HK-2 (cell line): Measurements from ENCODE around the gene HAND1.
A peak's percentile ranks its signal among the peaks of the same experiment; 100 is the strongest.

Experiments
- DNase-seq: peaks from one replicate; pipeline ENCODE4 v3.0.0-alpha.2; 2018; ENCODE audit not compliant: unreplicated experiment

The HAND1 gene

GRCh38 chr5:154478752-154479159, 729 bp upstream of the HAND1 start:
- DNase-seq = no peak

- peak; percentile 6 for DNase-seq
Observed at GRCh38 chr5:154477382-154478223, 424 bp downstream of the HAND1 start.

- no peak for DNase-seq
Observed at GRCh38 chr5:154476354-154477205, 1.4 kb downstream of the HAND1 start.

DNA sequence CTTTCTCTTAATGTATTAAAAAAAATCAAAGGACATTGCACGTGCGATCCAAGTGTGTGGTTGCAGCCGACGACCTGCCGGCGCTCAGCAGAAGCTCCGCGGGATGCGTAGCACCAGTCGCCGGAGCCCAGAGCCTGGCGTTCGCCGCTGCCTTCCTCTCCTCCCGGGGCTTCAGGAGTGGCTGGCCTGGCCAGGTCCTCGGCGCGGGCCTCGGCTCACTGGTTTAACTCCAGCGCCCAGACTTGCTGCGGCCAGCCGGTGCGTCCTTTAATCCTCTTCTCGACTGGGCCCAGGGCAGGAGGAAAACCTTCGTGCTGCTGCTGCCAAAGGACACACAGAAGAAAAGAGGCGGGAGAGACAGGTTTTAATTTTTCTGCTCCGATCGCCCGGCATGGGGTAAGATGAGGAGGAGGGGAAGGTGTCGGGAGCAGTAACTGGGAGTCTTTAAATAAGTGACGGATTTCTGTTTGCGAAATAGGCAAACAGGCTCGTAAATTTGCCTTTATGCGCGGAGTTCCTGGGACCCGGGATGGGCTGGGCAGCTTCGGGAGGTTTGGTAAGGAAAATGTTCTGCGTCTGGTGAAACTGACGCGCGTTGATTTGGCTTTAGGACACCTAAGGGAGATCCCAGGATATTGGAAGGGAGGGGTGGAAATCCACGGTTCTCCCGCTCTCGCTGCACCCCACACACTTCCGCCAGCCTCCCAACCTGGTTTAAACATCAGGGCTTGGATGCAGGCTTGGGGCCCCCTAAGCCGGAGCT, 2.3 kb downstream of the HAND1 start:
- no peak for DNase-seq

DNA sequence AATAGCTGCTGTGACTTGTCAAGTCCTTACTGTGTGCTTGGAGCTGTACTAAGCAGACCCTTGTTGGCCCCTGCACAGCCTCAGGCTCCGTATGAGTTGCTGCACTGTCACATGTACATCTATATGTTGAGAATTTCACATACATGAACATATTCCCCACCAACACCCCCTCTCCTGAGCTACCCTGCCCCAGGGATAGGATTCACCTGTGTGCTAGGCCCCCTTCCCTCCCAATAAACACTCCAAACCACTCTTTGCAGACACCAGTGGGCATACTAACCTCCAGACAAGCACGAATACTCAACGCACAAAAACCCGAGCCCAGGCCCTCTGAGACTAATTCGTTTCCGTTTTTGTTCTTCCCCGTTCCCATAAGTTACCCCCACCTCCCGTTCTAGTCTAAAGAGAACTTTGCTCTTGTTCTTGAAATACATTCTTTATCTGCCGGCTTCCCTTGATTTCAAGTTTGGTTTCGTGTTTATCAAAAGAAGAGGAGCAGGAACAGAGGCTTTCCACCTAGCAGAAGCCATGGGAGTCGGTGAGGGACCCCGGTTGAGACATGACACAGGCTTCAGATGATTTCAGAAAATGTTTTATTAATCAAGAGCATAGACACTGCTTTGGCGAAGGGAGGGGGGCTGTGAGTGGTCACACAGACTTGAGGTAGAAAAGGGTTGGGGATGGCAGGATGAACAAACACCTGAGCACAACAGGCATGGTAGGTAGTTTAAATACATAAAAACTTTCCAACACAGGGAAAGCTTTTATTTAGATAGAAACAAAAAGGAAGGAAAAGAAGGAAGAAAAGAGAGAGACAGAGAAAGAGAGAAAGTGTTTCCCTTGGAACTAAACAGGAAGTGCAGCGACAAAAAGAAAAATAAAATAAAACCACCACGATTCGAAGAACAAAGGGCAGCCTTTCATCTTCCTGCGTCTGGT, 3.4 kb downstream of the HAND1 start:
- no peak for DNase-seq

- no peak for DNase-seq
Observed at GRCh38 chr5:154473581-154474283, 4.3 kb downstream of the HAND1 start.

DNA sequence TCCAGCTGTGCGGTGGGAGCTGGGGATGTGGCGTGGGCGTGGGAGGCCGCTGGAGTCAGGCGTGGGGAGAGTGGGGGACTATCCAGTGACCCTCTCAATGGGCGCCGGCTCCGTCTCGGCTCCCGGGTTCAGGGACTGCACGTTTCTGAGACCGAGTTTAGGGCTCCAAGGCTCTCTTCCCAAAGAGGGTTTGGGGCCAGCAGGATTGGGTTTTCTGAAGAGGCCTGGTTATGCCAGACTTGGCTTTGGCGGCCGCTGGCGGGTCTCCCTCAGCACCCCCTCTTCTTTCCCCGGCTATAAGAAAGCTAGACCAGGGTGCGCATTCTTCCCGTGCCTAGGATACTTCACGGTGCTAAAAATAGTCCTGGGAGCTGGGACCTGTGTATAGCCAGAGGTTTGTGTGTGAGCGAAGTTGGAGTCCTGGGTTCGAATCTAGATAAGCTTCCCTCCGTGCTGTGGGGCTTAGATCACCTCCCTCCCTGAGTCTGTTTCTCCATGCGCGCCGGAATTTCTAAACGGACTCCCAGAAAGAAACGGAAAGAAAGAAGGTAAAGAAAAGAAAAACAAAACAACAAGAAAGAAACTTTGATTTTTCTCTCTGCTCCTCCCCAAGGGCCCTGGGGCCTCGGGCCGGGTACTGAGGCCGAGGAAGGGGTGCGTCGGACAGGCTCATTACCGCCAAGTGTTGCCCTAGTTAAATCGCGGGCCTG, 5.0 kb downstream of the HAND1 start:
- no peak for DNase-seq

DNA sequence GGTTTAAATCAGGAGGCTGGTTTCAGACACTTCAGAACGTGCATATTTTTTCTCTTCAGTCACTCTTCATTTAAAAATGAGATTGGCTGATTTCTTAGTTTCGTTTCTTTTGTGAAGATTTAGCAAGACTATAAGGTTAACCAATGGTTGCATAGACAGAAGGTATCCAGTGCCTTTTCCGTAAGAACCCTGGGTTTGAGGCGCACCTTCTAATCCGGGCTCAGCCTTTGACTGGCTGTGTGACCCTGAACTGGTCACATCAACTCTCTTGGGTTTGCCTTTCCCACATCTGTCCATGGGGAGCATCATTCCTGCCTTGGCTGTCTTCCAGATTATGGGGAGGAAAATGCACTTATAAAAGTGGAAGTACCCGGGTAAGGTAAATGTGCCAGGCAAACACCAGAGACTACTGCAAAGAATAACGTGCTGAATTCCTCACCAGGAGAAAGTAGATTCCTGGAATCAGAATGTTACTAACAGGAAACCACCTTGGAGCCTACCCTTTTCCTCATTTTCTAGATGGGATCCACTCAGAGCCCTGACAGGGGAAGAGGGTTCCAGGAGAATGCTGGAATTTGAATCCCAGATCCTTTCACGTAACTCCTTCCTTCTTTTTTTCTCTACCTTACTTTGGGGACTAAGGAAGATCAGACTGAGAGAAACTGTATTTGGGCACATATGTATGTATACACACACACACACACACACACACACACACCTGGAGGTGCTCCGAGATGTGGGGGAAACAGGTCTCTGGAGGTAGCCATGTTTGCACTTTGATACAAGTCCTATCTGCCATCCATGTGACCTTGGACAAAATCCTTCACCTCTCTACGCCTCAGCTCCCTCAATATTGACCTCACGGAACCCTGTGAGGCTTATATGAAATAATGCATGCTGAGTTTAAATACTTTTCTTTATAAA, 6.8 kb downstream of the HAND1 start:
- DNase-seq = no peak

DNA sequence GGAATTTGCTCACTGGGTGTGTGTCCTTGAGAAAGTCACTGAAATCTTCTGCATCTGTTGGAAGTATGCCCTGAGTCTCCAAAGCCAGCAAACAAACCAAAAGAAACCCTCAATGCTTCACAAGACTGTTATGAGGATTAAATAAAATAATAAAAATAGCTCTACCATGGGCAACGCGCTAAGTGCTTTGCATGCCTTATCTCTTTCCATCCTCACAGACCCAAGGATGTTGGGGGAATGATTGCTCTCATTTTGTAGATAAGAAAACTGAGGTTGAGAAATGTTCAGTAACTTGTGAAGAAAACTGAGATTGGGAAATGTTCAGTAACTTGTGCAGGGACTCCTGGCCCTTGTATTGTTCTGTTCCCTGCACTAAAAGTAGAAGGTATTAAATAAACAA, 7.9 kb downstream of the HAND1 start:
- no peak for DNase-seq

- peak; percentile 66 for DNase-seq
Observed at GRCh38 chr5:154467655-154468354, 10.2 kb downstream of the HAND1 start.

DNA sequence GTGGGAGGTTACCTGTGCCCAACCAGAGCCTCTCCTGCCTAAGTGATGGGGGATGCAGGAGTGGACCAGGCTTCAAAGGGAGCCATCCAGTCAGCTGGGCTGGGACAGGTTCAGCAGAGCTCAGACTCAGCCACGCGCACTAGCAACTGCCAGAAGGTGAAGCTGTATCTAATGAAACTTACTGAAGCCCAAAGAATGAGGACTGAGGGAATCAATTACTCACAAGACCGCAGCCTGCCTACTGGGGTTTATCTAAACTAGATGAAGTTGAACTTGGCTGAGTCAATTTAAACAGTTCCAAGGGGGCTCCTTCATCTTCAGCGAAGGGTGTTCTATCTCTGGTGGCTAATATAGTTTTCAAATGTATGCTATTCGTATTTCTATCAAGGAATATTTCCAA, 11.4 kb downstream of the HAND1 start:
- no peak for DNase-seq

DNA sequence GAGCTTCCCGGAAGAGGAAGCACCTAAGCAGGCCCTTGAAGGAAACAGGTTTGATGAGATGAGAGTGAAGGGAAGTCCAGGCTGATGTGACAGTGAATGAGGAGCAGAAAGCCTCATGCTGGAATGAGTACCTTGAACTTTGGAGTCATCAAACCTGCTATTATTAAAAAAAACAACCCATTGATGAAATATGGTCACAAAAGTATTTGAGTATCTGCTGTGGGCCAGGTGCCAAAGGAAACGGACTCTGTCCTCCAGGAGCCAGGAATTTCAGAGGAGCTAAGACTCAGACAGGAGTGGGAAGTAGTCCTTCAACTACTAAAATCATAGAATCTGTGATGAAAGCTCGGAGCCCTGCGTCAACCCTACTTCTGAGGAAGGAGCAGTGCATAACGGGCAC, 11.9 kb downstream of the HAND1 start:
- no peak for DNase-seq

GRCh38 chr5:154465169-154465568, 12.9 kb downstream of the HAND1 start:
- DNase-seq = no peak

- no peak for DNase-seq
Observed at GRCh38 chr5:154464438-154464837, 13.6 kb downstream of the HAND1 start.

DNA sequence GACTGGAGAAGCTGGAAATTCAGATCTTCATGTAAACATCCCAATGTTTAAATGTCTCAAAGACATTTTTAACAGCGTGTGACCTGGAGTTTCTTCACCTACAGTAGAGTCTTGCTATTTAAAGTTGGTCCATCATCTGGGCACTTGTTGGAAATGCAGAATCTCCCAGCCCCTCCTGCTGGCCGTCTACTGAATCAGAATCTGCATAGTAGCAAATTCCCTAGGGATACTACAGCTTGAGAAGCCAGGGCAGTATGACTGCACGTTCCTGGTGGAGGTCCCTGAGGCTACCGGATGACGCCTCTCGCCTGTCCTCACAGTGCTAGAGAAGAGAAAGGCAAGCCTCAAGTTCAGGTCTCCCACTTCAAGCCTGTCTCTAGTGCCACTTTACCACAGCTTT, 16.5 kb downstream of the HAND1 start:
- no peak for DNase-seq

DNA sequence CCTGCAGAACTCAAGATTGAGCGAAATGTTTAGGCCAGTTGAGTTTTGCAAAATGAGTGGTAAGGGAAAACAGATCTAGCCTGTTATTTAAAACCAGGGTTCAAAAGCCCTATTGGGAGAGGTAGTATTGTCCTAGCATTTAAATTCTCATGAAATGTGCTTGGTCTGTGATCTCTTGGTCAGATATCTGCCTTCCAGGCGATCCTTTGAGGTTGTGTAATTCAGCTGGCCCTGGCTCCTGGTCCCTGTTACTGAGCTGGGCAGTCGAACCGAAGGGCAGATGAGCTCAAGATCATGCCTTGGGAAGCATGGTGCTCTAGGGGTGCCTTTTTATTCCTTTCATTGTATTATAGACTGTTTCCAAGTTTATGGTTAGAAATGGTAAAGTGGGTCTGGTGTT, 17.9 kb downstream of the HAND1 start:
- DNase-seq = no peak

DNA sequence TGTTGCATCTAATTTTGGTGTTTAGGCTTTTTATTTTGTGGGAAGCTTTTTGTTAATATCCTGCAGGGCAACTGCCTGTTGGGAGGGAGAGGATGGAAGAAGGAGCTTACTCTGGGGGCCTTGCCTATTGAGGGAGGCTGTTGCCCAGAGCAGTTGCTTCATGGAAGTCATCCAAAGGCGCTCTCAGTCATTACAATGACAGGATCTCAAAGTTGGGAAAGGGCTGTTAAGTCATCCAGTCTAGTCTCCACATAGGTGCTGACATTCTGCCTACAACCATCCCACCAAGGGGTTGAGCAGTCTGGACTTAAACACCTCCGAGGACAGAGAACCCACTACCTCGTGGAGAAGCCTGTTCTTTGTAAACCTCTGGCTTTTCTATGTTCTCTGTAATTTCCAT, 19.0 kb downstream of the HAND1 start:
- no peak for DNase-seq

GRCh38 chr5:154456540-154456939, 21.5 kb downstream of the HAND1 start:
- no peak for DNase-seq
